ENCODE results near the gene SLC2A1.

Gene SLC2A1

GRCh38 chr1:42876009-42876408 is 82.7 kb downstream of the SLC2A1 start:
- Histone ChIP-seq H3K9ac (ENCODE audit: insufficient read length) (no peak overlapping the region), H3K4me3 (no peak overlapping the region), H3K27ac (no peak overlapping the region), H3K36me3 (ENCODE audit: insufficient read depth, low read length) (no peaks in the 10 kb centered on the region), H3K9me3 (ENCODE audit: low read depth, low read length) (no peaks in the 10 kb centered on the region)
- TF ChIP-seq FOXP2 (optimal IDR thresholded peaks at IDR 0.05; ENCODE audit: control extremely low read depth, extremely low read length, insufficient read depth) = no peak
- TF ChIP-seq POLR2AphosphoS5 (IDR thresholded peaks at IDR 0.05; ENCODE audit: borderline replicate concordance, low read depth, low read length) = no peak
- no peak for TF ChIP-seq EZH2 (IDR thresholded peaks at IDR 0.05)
- DNase-seq (ENCODE audit: low read depth, low spot score) = no peak
